ENCODE data around the gene DNAH6. TPM values are rescaled to one million over a fixed set of nuclear protein-coding genes. Genes with fewer than 3 reads are reported as not detected.

DNAH6 gene
- total and polyA plus RNA-seq, 11 donors: 0.05 to 0.75 (median 0.10) TPM; not detected in 2

- no peak for DNase-seq
- no peaks in the 10 kb centered on the region for H3K9me3 ChIP-seq
- H3K4me1 ChIP-seq: peaks cover 0 to 2% (median 0%) of the 10 kb centered on the region in 12 donors
- intact Hi-C loops (cut with DNase I): no loop called here
- H3K27me3 ChIP-seq: no peaks in the 10 kb centered on the region
- ATAC-seq: no peak
- H3K4me3 ChIP-seq: no peak overlapping the region
- no peak overlapping the region for H3K27ac ChIP-seq
- 73 to 84% (median 76%) methylated on average over 5 of the region's 5 CpGs for WGBS, 4 donors
- no peak for TF ChIP-seq CTCF (IDR thresholded peaks at IDR 0.05)
- TF ChIP-seq POLR2A (IDR thresholded peaks at IDR 0.05): no peak
- no peaks in the 10 kb centered on the region for H3K36me3 ChIP-seq
Observed at GRCh38 chr2:84823229-84823628, 306.9 kb downstream of the DNAH6 start.

GRCh38 chr2:84823788-84824187 is 307.5 kb downstream of the DNAH6 start:
- Histone ChIP-seq H3K27ac (no peak overlapping the region), H3K4me3 (no peak overlapping the region), H3K9me3 (no peaks in the 10 kb centered on the region), H3K27me3 (no peaks in the 10 kb centered on the region), H3K36me3 (no peaks in the 10 kb centered on the region), H3K4me1 (peaks cover 0 to 7% (median 0%) of the 10 kb centered on the region in 12 donors)
- DNase-seq (no peak), ATAC-seq (no peak)
- no peak for TF ChIP-seq CTCF (IDR thresholded peaks at IDR 0.05)
- no peak for TF ChIP-seq POLR2A (IDR thresholded peaks at IDR 0.05)
- intact Hi-C loops (cut with DNase I): no loop called here
- WGBS, 4 donors: 91 to 96% (median 95%) methylated on average over 21 of the region's 21 CpGs

DNA sequence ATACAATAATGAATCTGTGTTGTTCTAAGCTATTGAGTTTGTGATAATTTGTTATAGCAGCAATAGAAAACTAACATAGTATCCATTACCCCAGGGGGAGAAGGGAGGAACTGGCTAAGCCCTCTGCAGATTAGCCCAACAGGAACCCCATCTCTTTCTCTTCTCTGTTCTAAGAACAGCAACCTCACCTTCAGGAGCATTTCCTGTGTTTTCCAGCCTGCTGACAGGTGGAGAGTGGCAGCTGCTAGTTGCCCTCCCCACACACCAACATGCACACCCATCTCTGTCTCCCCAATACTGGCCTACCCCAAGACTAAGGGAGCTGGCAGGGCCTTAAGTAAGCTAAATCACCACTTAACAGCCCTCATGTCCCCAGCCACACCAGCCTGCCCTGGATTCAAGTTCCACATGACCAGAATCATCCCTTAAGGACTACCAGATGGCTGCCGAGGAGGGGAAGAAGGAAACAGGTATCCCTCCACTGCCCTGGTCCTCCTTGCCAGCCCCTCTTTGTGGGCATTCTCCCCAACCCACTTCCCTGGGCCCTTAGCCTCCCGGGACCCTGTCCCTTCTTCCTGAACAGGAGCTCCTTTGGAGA is 311.8 kb downstream of the DNAH6 start:
- TF ChIP-seq POLR2A (IDR thresholded peaks at IDR 0.05) (no peak), CTCF (IDR thresholded peaks at IDR 0.05) (no peak)
- DNase-seq (no peak), ATAC-seq (no peak)
- H3K9me3 ChIP-seq: no peaks in the 10 kb centered on the region
- H3K4me3 ChIP-seq: no peak overlapping the region
- 61 to 90% (median 79%) methylated on average over 2 of the region's 2 CpGs for WGBS, 4 donors
- intact Hi-C loops (cut with DNase I): no loop called here
- peaks cover 0 to 45% (median 0%) of the 10 kb centered on the region in 12 donors for H3K4me1 ChIP-seq
- H3K36me3 ChIP-seq: no peaks in the 10 kb centered on the region
- no peaks in the 10 kb centered on the region for H3K27me3 ChIP-seq
- no peak overlapping the region for H3K27ac ChIP-seq

GRCh38 chr2:84829693-84830092 is 313.4 kb downstream of the DNAH6 start:
- H3K36me3 ChIP-seq: no peaks in the 10 kb centered on the region
- peak in 1 of 4 donors; percentile 7 for ATAC-seq
- peak overlapping the region in 1 of 12 donors; percentile 15 for H3K4me3 ChIP-seq
- intact Hi-C loops (cut with DNase I): no loop called here
- peaks cover 0 to 3% (median 0%) of the 10 kb centered on the region in 12 donors for H3K9me3 ChIP-seq
- no peaks in the 10 kb centered on the region for H3K27me3 ChIP-seq
- TF ChIP-seq POLR2A (IDR thresholded peaks at IDR 0.05): no peak
- TF ChIP-seq CTCF (IDR thresholded peaks at IDR 0.05): no peak
- DNase-seq: no peak
- peak overlapping the region in 1 of 12 donors; percentile 67 for H3K27ac ChIP-seq
- 80 to 88% (median 85%) methylated on average over 2 of the region's 2 CpGs for WGBS, 4 donors
- H3K4me1 ChIP-seq: peaks cover 0 to 60% (median 0%) of the 10 kb centered on the region in 12 donors

All from heart left ventricle (tissue), 16 donors.